AG04449 (cell line): ENCODE results near the gene FARS2.

Experiments used
- CTCF ChIA-PET: fragments of 350-600 bp; formaldehyde crosslinking; extraction: SDS; loops from one replicate; lab custom pipeline; 2021; ENCODE audit warnings: antibody characterized with exemption; lab: Yijun Ruan, JAX
- POLR2A ChIA-PET: fragments of 400-600, 350-600 bp; formaldehyde crosslinking; extraction: SDS; loops from one replicate; lab custom pipeline; 2020; ENCODE audit warnings: antibody characterized with exemption, inconsistent platforms; lab: Yijun Ruan, JAX
- DNase-seq: peaks from one replicate; pipeline ENCODE4 v3.0.0-alpha.2; 2010; ENCODE audit warnings: low read depth, low spot score
- H3K4me3 ChIP-seq: 2 replicates; pipeline ENCODE4 v1.5.1; 2011; ENCODE audit warnings: low read depth, mild to moderate bottlenecking, control low read depth, low read length
- TF ChIP-seq, protein P1 (sequence below): IDR thresholded peaks from one replicate; pipeline ENCODE4 v1.5.1; 2011; ENCODE audit warnings: mild to moderate bottlenecking, moderate library complexity, low read length, control low read depth, inconsistent platforms; ENCODE audit not compliant: insufficient read depth; ENCODE audit errors: missing control alignments

The FARS2 gene

DNA sequence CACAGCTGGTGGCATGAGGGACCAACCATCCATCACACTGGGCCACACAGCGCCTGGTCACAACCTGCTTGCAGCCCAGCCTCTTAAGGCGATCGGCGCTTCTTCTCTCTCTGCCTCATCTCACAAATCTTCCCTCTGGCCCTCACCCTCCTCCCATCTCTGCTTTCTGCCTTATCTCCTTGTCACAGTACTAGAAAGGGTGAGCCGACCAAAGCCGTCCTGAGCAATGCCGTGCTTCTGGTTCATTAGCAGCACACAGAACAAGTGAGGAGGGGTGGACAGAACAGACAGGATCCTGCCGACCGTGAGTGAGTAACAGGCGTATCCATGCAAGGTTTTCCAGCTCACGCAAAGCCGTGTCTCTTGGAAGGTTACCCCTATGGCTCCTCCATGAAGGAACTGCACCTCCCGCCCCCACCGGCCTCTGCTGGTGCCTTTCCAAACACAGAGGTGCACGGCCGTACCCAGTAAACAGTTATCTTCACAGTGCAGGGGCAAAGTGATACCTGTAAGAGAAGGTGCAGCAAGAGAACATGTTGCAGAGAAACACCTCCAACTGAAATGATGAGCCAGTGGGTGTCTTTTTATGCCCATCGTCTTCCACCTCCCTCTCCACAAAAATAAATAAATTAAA is 331.7 kb downstream of the FARS2 start:
- ChIA-PET POLR2A (no interaction called here), CTCF (no interaction called here)
- H3K4me3 ChIP-seq = no peak overlapping the region
- TF ChIP-seq, protein P1, sequence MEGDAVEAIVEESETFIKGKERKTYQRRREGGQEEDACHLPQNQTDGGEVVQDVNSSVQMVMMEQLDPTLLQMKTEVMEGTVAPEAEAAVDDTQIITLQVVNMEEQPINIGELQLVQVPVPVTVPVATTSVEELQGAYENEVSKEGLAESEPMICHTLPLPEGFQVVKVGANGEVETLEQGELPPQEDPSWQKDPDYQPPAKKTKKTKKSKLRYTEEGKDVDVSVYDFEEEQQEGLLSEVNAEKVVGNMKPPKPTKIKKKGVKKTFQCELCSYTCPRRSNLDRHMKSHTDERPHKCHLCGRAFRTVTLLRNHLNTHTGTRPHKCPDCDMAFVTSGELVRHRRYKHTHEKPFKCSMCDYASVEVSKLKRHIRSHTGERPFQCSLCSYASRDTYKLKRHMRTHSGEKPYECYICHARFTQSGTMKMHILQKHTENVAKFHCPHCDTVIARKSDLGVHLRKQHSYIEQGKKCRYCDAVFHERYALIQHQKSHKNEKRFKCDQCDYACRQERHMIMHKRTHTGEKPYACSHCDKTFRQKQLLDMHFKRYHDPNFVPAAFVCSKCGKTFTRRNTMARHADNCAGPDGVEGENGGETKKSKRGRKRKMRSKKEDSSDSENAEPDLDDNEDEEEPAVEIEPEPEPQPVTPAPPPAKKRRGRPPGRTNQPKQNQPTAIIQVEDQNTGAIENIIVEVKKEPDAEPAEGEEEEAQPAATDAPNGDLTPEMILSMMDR = no peak
- DNase-seq = no peak

- CTCF ChIA-PET = no interaction called here
Measured at GRCh38 chr6:5595184-5595583, 333.9 kb downstream of the FARS2 start.

GRCh38 chr6:5597413-5597812 is 336.1 kb downstream of the FARS2 start:
- CTCF ChIA-PET = no interaction called here
- DNase-seq = no peak
- POLR2A ChIA-PET = no interaction called here
- TF ChIP-seq, protein P1 = no peak
- no peak overlapping the region for H3K4me3 ChIP-seq

More at GRCh38 chr6:5595184-5595583, 333.9 kb downstream of the FARS2 start:
- POLR2A ChIA-PET = no interaction called here
- no peak for DNase-seq
- H3K4me3 ChIP-seq = no peak overlapping the region
- TF ChIP-seq, protein P1 = no peak

- TF ChIP-seq, protein P1 = no peak
- no peak for DNase-seq
- ChIA-PET CTCF (interaction anchor here (1.2 kb wide), 1 partner anchor 12 kb away, joined by 5 read pairs; no protein-coding TSS in a partner anchor), POLR2A (no interaction called here)
- no peak overlapping the region for H3K4me3 ChIP-seq
Measured at GRCh38 chr6:5598123-5598522, 336.8 kb downstream of the FARS2 start.

GRCh38 chr6:5599127-5599526 is 337.8 kb downstream of the FARS2 start:
- TF ChIP-seq, protein P1 = no peak
- H3K4me3 ChIP-seq = no peak overlapping the region
- POLR2A ChIA-PET = no interaction called here
- CTCF ChIA-PET = interaction anchor here (0.7 kb wide), 1 partner anchor 397 kb away, joined by 3 read pairs; no protein-coding TSS in a partner anchor
- DNase-seq = peak; percentile 55

DNA sequence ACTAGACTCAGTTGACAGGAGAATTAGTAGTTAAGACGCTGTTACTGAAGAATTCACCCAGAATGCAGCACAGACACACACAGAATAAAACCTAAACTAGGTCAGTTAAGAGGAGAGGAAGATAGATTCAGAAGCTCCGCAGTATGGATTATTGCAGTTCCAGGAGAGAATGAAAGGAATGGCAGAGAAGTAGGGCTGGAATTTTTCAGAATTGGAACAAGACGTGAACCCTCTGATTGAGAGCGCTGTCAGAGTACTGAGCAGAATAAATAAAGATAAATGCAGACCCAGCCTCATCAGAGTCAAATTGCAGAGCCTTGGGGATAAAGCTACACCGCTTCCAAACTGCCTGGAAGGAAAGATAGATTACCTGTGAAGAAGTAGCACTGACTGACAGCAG is 344.6 kb downstream of the FARS2 start:
- DNase-seq = no peak
- TF ChIP-seq, protein P1 = no peak
- ChIA-PET POLR2A (no interaction called here), CTCF (interaction anchor here (1.5 kb wide), 1 partner anchor 30 kb away, joined by 3 read pairs; no protein-coding TSS in a partner anchor)
- no peak overlapping the region for H3K4me3 ChIP-seq
